ENCODE data around the gene BAG3. TPM values are rescaled to one million over a fixed set of nuclear protein-coding genes. Genes with fewer than 3 reads are reported as not detected.
"Not testable (repeated sequence)": the region's sequence is repeated elsewhere in the genome, so short reads cannot be mapped to it uniquely, and the experiment has no call there.

The BAG3 gene
- total RNA-seq, 2 donors from 2014 or later, result 113 to 114 TPM

DNA sequence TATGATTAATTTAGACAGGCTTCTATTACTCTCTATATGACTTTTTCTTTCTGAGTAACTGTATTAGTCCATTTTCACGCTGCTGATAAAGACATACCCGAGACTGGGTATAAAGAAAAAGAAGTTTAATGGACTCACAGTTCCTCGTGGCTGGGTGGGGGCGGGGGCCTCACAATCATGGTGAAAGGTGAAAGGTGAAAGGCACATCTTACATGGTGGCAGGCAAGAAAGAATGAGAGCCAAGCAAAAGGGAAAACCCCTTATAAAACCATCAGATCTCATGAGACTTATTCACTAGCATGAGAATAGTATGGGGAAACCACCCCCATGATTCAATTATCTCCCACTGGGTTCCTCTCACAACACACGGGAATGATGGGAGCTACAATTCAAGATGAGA is 56.2 kb downstream of the BAG3 start:
- DNase-seq; ATAC-seq; intact Hi-C loops (cut with DNase I): not testable (repeated sequence)

DNA sequence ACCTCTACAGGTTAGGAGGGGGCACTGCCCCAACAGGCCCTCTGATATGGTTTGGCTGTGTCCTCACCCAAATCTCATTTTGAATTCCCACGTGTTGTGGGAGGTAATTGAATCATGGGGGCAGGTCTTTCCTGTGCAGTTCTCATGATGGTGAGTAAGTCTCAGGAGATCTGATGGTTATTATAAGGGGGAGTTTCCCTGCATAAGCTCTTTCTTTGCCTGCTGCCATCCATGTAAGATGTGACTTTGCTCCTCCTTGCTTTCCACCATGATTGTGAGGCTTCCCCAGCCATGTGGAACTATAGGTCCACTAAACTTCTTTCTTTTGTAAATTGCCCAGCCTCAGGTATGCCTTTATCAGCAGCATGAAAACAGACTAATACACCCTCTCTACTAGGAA is 59.8 kb downstream of the BAG3 start:
- intact Hi-C loops (cut with DNase I); ATAC-seq; DNase-seq: not testable (repeated sequence)

GRCh38 chr10:119713744-119714483 is 62.7 kb downstream of the BAG3 start:
- ATAC-seq (no peak), DNase-seq (no peak)
- intact Hi-C loops (cut with DNase I), result no loop called here

DNA sequence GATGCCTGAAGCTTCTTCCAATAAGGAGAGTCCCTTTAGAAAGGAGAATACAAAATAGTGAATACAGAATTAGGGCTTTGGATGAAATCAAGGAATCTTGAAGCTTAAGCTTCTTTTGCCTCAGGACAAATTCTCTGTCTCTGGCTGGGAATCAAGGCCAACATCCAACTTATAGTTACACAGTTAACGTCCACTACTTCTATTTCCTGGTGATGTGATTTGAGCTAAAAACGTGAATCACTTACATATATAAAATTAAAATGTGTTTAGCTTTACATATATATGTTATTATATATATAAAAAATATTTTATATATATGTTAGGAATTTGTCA is 63.3 kb downstream of the BAG3 start:
- ATAC-seq (no peak), DNase-seq (no peak)
- intact Hi-C loops (cut with DNase I), result no loop called here

GRCh38 chr10:119715628-119716505 is 64.7 kb downstream of the BAG3 start:
- DNase-seq (no peak), ATAC-seq (peak in 1 of 2 donors; percentile 55)
- intact Hi-C loops (cut with DNase I), result no loop called here

DNA sequence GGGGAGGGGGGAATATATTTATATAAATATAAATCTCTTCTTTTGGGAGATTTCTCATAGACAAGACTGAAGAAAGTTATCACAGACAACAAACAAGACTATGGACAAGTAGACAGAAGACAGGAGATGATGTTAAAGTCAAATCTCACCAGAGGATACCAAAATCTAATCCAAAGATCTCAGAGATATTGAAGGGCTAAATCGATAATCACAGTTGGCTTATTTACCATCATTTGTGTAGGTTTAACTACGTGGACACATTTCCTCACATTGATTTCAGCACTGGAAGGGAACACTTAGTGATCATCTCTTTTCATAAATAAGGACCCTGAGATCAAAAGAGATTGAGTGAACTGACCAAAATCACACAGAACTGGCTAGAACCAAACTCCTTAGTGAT is 72.0 kb downstream of the BAG3 start:
- intact Hi-C loops (cut with DNase I), result loop anchor here in 1 of 2 donors (10.0 kb wide), 1 partner anchor 118 kb away; no protein-coding TSS in a partner anchor
- ATAC-seq, result no peak
- no peak for DNase-seq

- intact Hi-C loops (cut with DNase I), result loop anchor here in 1 of 2 donors (2.0 to 10.0 kb wide), 2 partner anchors 37 to 119 kb away; no protein-coding TSS in a partner anchor
- ATAC-seq (no peak), DNase-seq (no peak)
These were observed 72.4 kb downstream of the BAG3 start for GRCh38 chr10:119723624-119724023.

GRCh38 chr10:119724593-119725516 is 73.7 kb downstream of the BAG3 start:
- intact Hi-C loops (cut with DNase I), result loop anchor here in 1 of 2 donors (2.0 to 10.0 kb wide), 2 partner anchors 38 to 120 kb away; no protein-coding TSS in a partner anchor
- no peak for DNase-seq
- peak in 1 of 2 donors; percentile 2 for ATAC-seq

GRCh38 chr10:119725517-119725827 is 74.3 kb downstream of the BAG3 start:
- DNase-seq (no peak), ATAC-seq (no peak)
- intact Hi-C loops (cut with DNase I), result loop anchor here in 1 of 2 donors (2.0 to 10.0 kb wide), 2 partner anchors 39 to 121 kb away; no protein-coding TSS in a partner anchor

- peak; percentile 99 for DNase-seq
- intact Hi-C loops (cut with DNase I), result loop anchor here in 1 of 2 donors (2.0 to 10.0 kb wide), 2 partner anchors 39 to 121 kb away; no protein-coding TSS in a partner anchor
- ATAC-seq, result peak; percentile 99
These were observed 74.9 kb downstream of the BAG3 start, which contains the start of gene INPP5F for GRCh38 chr10:119725828-119726675. Gene INPP5F (plus strand): TSS chr10:119726050. CDS start chr10:119726263, 213 bp downstream.

DNA sequence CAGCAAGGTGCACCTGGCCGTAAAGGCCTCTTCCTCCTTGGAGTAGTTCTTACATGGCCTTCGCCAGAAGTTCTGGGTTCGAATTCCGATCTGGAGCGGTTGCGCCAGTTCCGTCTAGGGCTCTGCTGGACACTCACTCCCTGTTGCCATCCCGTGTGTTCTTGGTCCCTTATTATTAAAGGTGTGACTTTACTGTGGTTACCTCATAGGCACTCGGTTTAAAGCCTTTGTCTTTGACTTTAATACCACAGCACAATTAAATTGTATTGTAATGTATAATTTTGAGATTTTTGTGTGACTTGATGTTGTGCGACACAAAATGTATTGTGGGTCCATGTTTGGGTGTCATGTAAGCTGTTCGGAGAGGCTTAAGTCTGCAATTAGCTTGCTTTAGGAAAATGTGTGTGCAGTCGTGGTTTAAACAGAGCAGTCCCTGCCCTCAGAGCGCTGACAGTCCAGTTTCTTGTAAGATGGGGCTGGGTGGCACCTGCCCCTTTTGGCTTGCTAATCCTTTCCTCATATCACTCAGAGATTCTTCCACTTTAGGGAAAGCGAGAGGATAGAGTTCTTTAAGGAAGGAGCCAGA is 75.6 kb downstream of the BAG3 start:
- no peak for DNase-seq
- intact Hi-C loops (cut with DNase I), result loop anchor here in 1 of 2 donors (10.0 kb wide), 1 partner anchor 122 kb away; no protein-coding TSS in a partner anchor
- ATAC-seq, result no peak

Other genes with a start within 250 kb of the BAG3 start
- gene RGS10, start 108.7 kb upstream of the BAG3 start, total RNA-seq, result 10 to 100 TPM in 1 of 2 donors, 1 to 10 TPM in 1; 7.0 to 12.5 TPM
- 10 to 100 TPM; 69.6 to 70.2 TPM for gene TIAL1, start 54.4 kb upstream of the BAG3 start, total RNA-seq
- 1 to 10 TPM; 6.2 to 8.3 TPM for gene INPP5F, start 74.7 kb downstream of the BAG3 start, total RNA-seq
- gene MCMBP, start 221.5 kb downstream of the BAG3 start, total RNA-seq, result 10 to 100 TPM; 27.7 to 38.0 TPM
- gene SEC23IP, start 241.3 kb downstream of the BAG3 start, total RNA-seq, result 10 to 100 TPM; 32.2 to 45.2 TPM

Measured in left cardiac atrium (tissue), 4 donors.